ENCODE results near the gene SYNJ2. TPM values are rescaled to one million over a fixed set of nuclear protein-coding genes. Genes with fewer than 3 reads are reported as not detected.
A peak's percentile ranks its signal among the peaks of the same experiment; 100 is the strongest.

Gene SYNJ2
- polyA plus RNA-seq, 3 donors = 9.5 to 10.3 (median 10.3) TPM

GRCh38 chr6:158071121-158072082 is 89.7 kb downstream of the SYNJ2 start:
- DNase-seq (ENCODE audit: low read depth in 3 of 3, low spot score in 2 of 3) = no peak

GRCh38 chr6:158072083-158072721 is 90.5 kb downstream of the SYNJ2 start:
- peak in 2 of 3 donors; percentile 34 to 43 for DNase-seq (ENCODE audit: low read depth in 3 of 3, low spot score in 2 of 3)

GRCh38 chr6:158073776-158074175 is 92.1 kb downstream of the SYNJ2 start:
- DNase-seq (ENCODE audit: low read depth in 3 of 3, low spot score in 2 of 3) = no peak

- no peak for DNase-seq (ENCODE audit: low read depth in 3 of 3, low spot score in 2 of 3)
Measured at GRCh38 chr6:158076548-158076947, 94.9 kb downstream of the SYNJ2 start.

GRCh38 chr6:158077676-158078075 is 96.0 kb downstream of the SYNJ2 start:
- DNase-seq (ENCODE audit: low read depth in 3 of 3, low spot score in 2 of 3) = no peak

GRCh38 chr6:158078320-158078719 is 96.7 kb downstream of the SYNJ2 start:
- no peak for DNase-seq (ENCODE audit: low read depth in 3 of 3, low spot score in 2 of 3)

GRCh38 chr6:158080849-158081656 is 99.4 kb downstream of the SYNJ2 start:
- no peak for DNase-seq (ENCODE audit: low read depth in 3 of 3, low spot score in 2 of 3)

- no peak for DNase-seq (ENCODE audit: low read depth in 3 of 3, low spot score in 2 of 3)
Measured at GRCh38 chr6:158081657-158081935, 99.9 kb downstream of the SYNJ2 start.

GRCh38 chr6:158083455-158084325 is 102.0 kb downstream of the SYNJ2 start:
- no peak for DNase-seq (ENCODE audit: low read depth in 3 of 3, low spot score in 2 of 3)

- no peak for DNase-seq (ENCODE audit: low read depth in 3 of 3, low spot score in 2 of 3)
Measured at GRCh38 chr6:158085261-158086053, 103.8 kb downstream of the SYNJ2 start.

GRCh38 chr6:158086054-158086503 is 104.4 kb downstream of the SYNJ2 start:
- DNase-seq (ENCODE audit: low read depth in 3 of 3, low spot score in 2 of 3) = no peak

GRCh38 chr6:158086504-158087223 is 105.0 kb downstream of the SYNJ2 start:
- peak in 2 of 3 donors; percentile 20 to 31 for DNase-seq (ENCODE audit: low read depth in 3 of 3, low spot score in 2 of 3)

GRCh38 chr6:158087224-158087867 is 105.7 kb downstream of the SYNJ2 start:
- DNase-seq (ENCODE audit: low read depth in 3 of 3, low spot score in 2 of 3) = no peak

- no peak for DNase-seq (ENCODE audit: low read depth in 3 of 3, low spot score in 2 of 3)
Measured at GRCh38 chr6:158092806-158093205, 111.1 kb downstream of the SYNJ2 start.

- DNase-seq (ENCODE audit: low read depth in 3 of 3, low spot score in 2 of 3) = no peak
Measured at GRCh38 chr6:158095031-158095430, 113.4 kb downstream of the SYNJ2 start.

- DNase-seq (ENCODE audit: low read depth in 3 of 3, low spot score in 2 of 3) = no peak
Measured at GRCh38 chr6:158095671-158096070, 114.0 kb downstream of the SYNJ2 start.

GRCh38 chr6:158103228-158103627 is 121.6 kb downstream of the SYNJ2 start:
- DNase-seq (ENCODE audit: low read depth in 3 of 3, low spot score in 2 of 3) = no peak

- DNase-seq (ENCODE audit: low read depth in 3 of 3, low spot score in 2 of 3) = no peak
Measured at GRCh38 chr6:158104696-158105095, 123.0 kb downstream of the SYNJ2 start.
